GM18858 (cell line): ENCODE measurements around the gene TCF4.

Source experiments
- ATAC-seq: cut with Tn5 transposase; IDR thresholded peaks from one replicate; pipeline ENCODE4 v1.9.1; 2021; ENCODE audit not compliant: unreplicated experiment

The TCF4 gene

GRCh38 chr18:55356815-55357214 is 231.2 kb downstream of the TCF4 start:
- no peak for ATAC-seq

- no peak for ATAC-seq
These were observed 232.8 kb downstream of the TCF4 start for GRCh38 chr18:55355223-55355622.

GRCh38 chr18:55354795-55355194 is 233.2 kb downstream of the TCF4 start:
- no peak for ATAC-seq

GRCh38 chr18:55353806-55354205 is 234.2 kb downstream of the TCF4 start:
- ATAC-seq: no peak

- ATAC-seq: no peak
These were observed 234.6 kb downstream of the TCF4 start for GRCh38 chr18:55353391-55353790.

- ATAC-seq: peak; percentile 60
These were observed 235.8 kb downstream of the TCF4 start for GRCh38 chr18:55351980-55352714.

- no peak for ATAC-seq
These were observed 236.7 kb downstream of the TCF4 start for GRCh38 chr18:55351241-55351691.

- no peak for ATAC-seq
These were observed 238.3 kb downstream of the TCF4 start for GRCh38 chr18:55349685-55350084.

- ATAC-seq: no peak
These were observed 240.8 kb downstream of the TCF4 start for GRCh38 chr18:55346961-55347740.

- no peak for ATAC-seq
These were observed 241.6 kb downstream of the TCF4 start for GRCh38 chr18:55346387-55346786.

- ATAC-seq: no peak
These were observed 242.7 kb downstream of the TCF4 start for GRCh38 chr18:55345103-55345950.

- ATAC-seq: no peak
These were observed 244.5 kb downstream of the TCF4 start for GRCh38 chr18:55343396-55344073.

GRCh38 chr18:55340998-55341397 is 247.0 kb downstream of the TCF4 start:
- no peak for ATAC-seq

- ATAC-seq: no peak
These were observed 248.0 kb downstream of the TCF4 start for GRCh38 chr18:55339990-55340389.

- no peak for ATAC-seq
These were observed 248.9 kb downstream of the TCF4 start for GRCh38 chr18:55338978-55339650.

GRCh38 chr18:55337908-55338521 is 250.0 kb downstream of the TCF4 start:
- ATAC-seq: peak; percentile 67

- ATAC-seq: no peak
These were observed 250.9 kb downstream of the TCF4 start for GRCh38 chr18:55337138-55337537.

GRCh38 chr18:55336438-55337100 is 251.4 kb downstream of the TCF4 start:
- ATAC-seq: no peak

- no peak for ATAC-seq
These were observed 253.1 kb downstream of the TCF4 start for GRCh38 chr18:55334875-55335274.
